ENCODE data around the gene NMT2.

NMT2 gene

GRCh38 chr10:15141136-15142054 lies 27.1 kb downstream of the NMT2 start:
- peak; percentile 38 for DNase-seq (ENCODE audit: low spot score)

GRCh38 chr10:15140698-15141097 lies 27.8 kb downstream of the NMT2 start:
- DNase-seq (ENCODE audit: low spot score) = no peak

DNA sequence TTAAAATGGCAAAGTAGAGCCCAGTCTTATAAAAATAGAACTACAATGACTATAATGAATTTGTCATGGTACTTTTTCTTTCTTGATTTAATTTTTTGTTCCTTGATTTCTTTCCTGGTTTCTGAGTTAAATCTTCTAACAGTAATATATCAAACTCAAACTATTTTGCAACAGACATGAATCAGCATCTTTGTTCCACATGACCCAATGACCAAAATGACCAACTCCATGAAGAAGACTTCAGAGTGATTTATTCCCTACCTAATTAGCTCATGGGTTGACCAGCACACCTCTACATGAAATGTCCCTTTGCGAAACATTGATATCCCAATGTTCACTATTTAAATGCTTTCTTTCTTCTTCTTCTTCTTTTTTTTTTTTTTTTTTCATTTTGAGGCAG lies 30.9 kb downstream of the NMT2 start:
- no peak for DNase-seq (ENCODE audit: low spot score)

DNA sequence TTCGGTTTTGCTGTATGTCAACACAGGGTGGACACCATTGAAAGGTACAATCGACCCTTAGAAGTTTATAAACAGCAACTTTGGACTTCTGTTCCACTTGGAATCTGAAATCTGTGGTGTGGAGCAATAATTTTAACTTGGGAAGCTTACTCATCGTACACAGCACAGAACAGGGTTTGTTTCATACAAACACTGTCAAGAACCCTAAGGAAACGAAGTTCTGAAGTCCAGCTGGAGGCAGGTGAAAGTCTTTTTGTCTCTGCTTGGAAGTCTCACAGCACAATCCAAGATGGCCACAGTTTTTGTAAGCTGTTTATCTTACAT lies 31.5 kb downstream of the NMT2 start:
- DNase-seq (ENCODE audit: low spot score) = no peak

DNA sequence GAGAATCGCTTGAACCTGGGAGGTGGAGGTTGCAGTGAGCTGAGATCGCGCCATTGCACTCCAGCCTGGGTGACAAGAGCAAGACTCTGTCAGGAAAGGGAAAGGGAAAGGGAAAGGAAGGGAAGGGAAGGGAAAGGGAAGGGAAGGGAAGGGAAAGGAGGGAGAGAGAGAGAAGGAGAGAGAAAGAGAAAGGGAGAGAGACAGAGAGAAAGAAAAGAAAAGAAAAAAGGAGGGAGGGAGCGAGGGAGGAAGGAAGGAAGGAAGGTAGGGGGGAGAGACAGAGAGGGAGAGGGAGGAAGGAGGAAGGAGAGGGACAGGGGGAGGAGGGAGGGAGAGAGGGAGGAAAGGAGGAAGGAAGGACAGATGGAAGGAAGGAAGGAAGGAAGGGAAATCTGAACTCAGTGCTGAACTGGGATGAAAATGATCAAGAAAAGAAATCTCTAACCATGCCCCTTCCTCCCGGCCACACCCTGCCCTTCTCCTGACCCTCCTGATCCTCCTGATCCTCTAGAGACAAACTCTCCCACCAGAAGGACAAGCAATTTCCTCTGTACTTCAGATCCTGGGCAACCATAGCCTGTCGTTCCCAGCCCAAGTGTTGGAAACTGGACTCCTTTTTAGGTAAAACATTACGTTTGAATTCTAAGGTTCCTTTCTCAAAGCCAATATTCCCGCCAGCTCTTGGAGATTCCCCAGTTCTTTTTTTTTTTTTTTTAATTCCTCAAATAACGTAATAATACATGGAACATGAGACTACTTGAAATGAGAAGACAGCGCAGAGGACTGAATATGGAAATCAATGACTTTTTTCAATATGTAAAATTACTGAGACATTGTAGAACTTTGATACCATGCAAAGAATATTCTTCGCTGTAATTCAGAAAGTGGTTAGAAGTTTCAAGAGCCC lies 32.1 kb downstream of the NMT2 start:
- no peak for DNase-seq (ENCODE audit: low spot score)

DNA sequence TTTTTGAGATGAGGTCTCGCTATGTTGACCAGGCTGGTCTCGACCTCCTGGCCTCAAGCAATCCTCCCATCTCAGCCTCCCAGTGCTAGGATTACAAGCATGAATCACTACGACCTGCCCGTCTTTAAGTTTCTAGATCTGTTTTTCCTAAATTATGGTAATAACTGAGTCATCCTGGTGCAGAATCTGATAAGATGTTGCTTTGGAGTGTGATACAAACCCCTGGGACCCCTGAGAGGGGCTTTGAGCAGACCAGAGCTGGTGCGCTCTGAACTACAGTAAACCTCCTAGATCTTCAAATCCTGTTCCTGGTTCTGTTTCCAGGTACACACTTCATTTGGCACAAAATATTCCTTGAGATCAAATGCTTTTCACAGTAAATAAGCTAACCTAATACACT lies 37.2 kb downstream of the NMT2 start:
- no peak for DNase-seq (ENCODE audit: low spot score)

DNA sequence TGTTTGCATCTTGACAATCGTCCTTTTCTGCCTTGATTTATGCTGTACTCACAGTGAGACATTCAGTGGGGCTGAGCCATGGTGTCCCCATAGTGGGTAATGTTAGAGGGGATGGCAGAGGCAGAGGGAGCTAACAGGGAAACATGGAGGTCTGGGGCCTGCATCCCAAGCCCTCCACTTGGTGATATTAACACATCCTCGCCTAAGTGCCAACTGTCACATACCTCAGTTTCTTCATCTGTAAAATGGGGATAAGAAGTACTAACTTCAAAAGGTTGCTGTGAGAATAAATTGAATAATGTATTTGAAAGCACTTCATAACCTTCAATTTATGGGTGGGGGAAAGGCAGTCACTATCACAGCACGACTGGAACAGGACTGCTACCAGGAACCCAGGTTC lies 43.6 kb downstream of the NMT2 start:
- DNase-seq (ENCODE audit: low spot score) = no peak

DNA sequence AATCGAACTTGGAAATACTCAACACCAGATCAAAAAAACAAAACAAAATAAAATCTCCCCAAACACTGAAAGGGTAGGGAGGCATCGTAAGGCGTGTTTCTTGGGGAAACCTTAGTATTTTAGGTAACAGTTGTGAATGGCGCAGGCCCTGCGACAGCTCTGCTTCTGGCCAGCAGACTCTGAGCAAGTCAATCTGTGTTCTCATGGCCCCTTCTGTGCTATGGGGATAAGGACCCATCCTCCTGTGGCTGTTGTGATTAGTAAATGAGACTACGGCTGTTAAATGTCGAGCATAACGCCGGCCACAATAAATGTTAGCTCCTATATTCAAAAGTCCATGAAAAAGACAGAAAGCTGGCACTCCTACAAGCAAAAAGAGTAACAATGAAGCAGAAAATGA lies 44.3 kb downstream of the NMT2 start:
- no peak for DNase-seq (ENCODE audit: low spot score)

DNA sequence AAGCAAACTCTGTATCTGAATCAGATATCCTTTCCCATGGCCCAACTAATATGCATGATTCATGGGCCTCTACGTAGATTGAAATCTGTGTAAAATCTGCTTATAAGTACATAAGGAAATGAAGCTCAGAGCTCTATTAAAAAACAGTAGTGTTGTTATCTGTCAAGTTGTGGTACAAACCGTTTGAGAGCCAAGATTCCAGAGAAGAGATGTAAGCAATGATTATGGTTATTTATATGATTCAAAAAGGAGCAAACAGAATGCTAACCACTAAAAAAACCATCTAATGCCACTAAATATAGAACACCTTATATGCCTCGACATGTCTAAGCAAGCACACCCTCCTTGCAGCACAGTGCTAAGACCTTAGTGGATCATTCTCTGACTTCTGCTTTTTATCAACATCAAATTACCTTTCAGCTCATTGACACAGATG lies 44.7 kb downstream of the NMT2 start:
- DNase-seq (ENCODE audit: low spot score) = no peak

DNA sequence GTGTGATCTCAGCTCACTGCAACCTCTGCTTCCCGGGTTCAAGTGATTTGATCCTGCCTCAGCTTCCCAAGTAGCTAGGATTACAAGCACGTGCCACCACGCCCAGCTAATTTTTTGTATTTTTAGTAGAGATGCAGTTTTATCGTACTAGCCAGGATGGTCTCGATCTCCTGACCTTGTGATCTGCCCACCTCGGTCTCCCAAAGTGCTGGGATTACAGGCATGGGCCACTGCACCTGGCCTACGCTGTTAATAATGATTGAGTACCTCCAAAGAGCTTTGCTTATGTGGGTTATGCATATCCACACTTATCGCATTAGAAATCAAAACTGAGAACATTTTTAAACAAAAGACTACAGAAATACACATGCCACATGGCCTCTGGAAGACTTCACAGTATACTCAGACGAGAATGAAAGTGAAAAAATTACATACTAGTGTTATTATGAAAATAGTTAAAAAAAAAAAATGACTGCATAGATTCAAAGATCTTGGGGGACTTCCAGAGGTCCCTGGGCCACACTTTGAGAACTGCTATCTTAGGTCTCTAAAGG lies 45.9 kb downstream of the NMT2 start:
- no peak for DNase-seq (ENCODE audit: low spot score)

GRCh38 chr10:15121707-15122106 lies 46.8 kb downstream of the NMT2 start:
- no peak for DNase-seq (ENCODE audit: low spot score)

GRCh38 chr10:15120523-15120922 lies 48.0 kb downstream of the NMT2 start:
- no peak for DNase-seq (ENCODE audit: low spot score)

DNA sequence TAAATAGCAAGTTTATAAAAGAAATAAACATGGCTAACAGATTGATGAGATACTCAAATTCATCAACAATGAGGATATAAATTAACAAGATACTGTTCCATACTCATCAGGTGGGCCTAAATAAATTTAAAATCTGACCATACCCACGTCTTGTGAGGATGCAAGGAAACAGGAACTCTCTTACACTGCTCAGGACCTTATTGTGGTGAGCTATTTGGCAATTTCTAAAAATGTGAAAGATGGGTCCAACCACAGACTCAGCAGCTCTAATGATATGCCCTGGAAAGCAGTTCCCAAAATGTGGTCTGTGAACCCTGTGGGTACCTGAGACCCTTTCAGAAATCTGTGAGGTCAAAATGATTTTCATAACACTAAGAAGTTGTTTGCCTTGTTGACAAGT lies 49.9 kb downstream of the NMT2 start:
- DNase-seq (ENCODE audit: low spot score) = no peak

DNA sequence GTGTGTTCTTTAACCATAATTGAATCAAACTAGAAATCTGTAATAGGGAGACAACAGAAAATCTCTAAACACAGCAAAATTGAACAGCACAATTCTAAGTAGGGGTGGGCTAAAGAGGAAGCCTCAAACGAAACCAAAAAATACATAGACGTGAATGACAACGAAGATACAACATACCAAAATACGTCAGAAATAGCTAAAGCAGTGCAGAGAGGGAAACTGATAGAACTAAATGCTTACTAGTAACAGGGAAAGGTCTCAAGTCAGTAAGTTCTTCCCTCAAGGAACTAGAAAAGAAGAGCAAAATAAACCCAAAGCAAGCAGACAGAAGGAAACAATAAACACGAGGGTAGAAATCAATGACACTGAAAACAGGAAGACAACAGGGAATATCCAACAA lies 52.3 kb downstream of the NMT2 start:
- no peak for DNase-seq (ENCODE audit: low spot score)

DNA sequence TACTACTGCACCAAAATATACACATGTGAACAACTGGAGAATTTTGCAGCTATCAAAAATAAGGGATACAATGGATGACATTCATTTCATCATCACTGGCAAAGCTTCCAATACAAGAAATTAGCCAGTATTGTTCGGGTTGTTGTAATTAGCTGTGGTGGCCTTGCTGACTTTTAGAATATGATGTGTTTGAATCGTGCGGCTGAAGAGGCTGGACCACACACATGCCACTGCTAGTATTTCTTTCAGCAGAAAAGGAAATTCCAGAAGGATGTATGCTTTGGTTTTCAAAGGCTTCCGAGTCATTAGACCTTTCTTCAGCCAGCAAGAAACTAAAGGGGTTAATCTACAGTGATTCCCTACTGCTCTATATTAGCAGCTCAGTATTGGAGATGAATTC lies 54.7 kb downstream of the NMT2 start:
- no peak for DNase-seq (ENCODE audit: low spot score)

DNA sequence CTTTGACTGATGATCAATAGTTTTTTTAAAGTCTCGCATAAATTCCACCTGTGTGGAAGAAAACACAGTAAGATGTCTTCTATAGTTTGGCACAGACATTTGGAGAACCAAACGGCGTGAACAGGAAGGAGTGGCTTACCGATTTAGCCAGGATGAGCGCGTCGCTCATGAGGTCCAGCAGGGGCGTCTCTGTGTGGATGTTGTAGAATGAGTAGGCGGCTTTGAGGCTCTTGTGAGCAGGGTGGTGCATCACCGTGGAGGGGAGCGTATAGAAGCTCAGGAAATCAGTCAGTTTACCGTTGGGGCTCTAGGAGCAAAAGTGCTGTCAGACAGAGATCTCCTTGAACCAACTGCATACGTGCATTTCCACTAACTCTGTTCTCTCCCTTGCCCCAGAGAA lies 55.8 kb downstream of the NMT2 start:
- DNase-seq (ENCODE audit: low spot score) = no peak

DNA sequence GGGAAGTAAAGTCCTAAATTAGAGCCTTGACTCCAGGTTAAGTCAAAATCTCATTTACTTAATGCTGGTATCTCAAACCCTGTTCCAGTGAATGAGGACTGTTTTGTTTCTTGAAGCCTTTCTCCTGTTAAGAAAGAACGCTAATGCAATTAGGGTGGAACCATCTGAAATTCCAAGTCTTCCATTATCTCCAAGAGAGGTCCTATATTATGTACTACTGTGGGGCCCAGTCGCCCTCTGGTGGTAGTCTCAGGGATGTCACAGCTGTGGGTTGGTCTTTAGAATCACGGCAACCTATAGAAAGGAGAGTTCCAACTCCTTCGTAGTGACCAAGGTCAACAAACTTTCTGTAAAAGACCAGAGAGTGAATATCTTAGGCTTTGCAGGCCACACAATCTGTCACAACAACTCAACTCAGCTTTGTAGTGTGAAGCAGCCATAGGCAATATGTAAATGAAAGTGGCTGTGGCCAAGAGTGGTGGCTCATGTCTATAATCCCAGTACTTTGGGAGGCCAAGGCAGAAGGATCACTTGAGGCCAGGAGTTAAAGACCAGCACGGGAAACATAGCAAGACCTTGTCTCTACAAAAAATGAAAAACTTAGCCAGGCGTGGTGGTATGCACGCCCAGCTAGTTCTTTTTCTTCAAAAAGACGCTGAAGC lies 62.0 kb downstream of the NMT2 start:
- DNase-seq (ENCODE audit: low spot score) = peak; percentile 76

DNA sequence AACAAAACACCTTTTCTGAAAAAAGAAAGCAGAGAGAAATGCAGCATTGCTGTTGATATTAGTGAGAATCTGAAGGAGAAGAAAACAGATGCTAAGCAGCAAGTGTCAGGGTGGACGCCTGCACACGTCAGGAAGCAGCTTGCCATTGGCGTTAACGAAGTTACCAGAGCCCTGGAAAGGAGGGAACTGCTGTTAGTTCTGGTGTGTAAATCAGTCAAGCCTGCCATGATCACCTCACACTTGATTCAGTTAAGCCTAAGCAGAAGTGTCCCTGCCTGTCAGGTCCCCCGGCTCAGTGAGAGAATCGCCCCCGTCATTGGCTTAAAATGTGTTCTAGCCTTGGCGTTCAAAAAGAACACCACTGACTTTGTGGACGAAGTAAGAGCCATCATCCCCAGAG lies 65.0 kb downstream of the NMT2 start:
- no peak for DNase-seq (ENCODE audit: low spot score)

GRCh38 chr10:15099886-15100285 lies 68.6 kb downstream of the NMT2 start:
- DNase-seq (ENCODE audit: low spot score) = no peak

- DNase-seq (ENCODE audit: low spot score) = peak; percentile 96
These were observed 71.3 kb downstream of the NMT2 start, which contains the start of gene RPP38 for GRCh38 chr10:15097011-15097812. TSS of gene RPP38 (plus strand) at chr10:15097355. CDS start at chr10:15103315, 5,960 bp downstream.

DNA sequence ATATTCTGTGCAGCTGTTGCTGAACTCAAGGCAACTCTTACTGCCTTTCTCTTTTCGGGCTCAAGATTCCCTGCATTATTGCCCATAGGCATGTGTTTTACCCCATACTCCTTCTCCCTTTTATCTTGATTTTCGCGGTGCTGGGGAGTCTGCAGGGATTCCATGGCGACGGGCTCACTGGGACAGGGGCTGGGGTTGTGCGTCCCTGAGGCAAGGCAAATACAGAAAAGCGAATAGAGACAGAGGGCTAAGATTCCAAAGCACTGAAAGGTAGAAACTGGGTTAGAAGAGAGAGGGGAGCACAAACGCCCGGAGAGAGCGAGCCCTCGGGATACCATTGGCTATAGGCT lies 71.9 kb downstream of the NMT2 start:
- no peak for DNase-seq (ENCODE audit: low spot score)

All from cerebellar cortex (tissue), 1 donor.